Mucosa of stomach (tissue), 1 donor: ENCODE data around the gene THEM4.
"Not testable (repeated sequence)": the region's sequence is repeated elsewhere in the genome, so short reads cannot be mapped to it uniquely, and the experiment has no call there.

Source experiments
- H3K27me3 ChIP-seq: one replicate; pipeline ENCODE4 v1.7.0; 2013; ENCODE audit warnings: mild to moderate bottlenecking, low read length; ENCODE audit not compliant: control insufficient read depth, insufficient read depth
- H3K36me3 ChIP-seq: one replicate; pipeline ENCODE4 v1.7.0; 2013; ENCODE audit warnings: low read length; ENCODE audit not compliant: control insufficient read depth, insufficient read depth
- H3K4me1 ChIP-seq: one replicate; pipeline ENCODE4 v1.7.0; 2013; ENCODE audit warnings: mild to moderate bottlenecking, low read length; ENCODE audit not compliant: control insufficient read depth, insufficient read depth
- H3K4me3 ChIP-seq: one replicate; pipeline ENCODE4 v1.7.0; 2013; ENCODE audit warnings: low read length
- H3K9ac ChIP-seq: one replicate; pipeline ENCODE4 v1.7.0; 2013; ENCODE audit warnings: mild to moderate bottlenecking, low read length, moderate library complexity
- H3K9me3 ChIP-seq: one replicate; pipeline ENCODE4 v1.7.0; 2013; ENCODE audit warnings: mild to moderate bottlenecking, low read length, moderate library complexity; ENCODE audit not compliant: control insufficient read depth
- donor health status: Pancreatic carcinoma.

THEM4 gene

DNA sequence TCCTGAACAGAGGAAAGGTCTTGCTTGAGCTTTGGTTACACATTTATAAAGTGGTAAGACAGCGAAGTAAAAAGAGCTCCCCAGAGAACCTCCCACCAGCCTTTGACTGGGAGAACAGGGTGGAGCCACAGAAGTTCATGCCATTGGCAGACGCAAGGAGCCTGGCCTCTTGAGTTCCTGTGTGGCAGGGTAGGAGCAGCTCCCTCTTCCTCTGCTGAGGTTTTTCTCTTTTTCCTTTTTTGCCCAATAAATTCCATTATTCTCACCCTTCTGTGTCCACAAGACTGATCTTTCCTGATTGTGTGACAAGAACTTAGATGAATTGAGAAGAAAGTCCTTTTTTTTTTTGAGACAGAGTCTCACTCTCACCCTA is 4.3 kb downstream of the THEM4 start:
- Histone ChIP-seq H3K27me3 (no peaks in the 10 kb centered on the region), H3K9ac (no peak overlapping the region), H3K4me1 (no peaks in the 10 kb centered on the region), H3K4me3 (no peak overlapping the region), H3K36me3 (no peaks in the 10 kb centered on the region), H3K9me3 (peaks cover 7% of the 10 kb centered on the region)

DNA sequence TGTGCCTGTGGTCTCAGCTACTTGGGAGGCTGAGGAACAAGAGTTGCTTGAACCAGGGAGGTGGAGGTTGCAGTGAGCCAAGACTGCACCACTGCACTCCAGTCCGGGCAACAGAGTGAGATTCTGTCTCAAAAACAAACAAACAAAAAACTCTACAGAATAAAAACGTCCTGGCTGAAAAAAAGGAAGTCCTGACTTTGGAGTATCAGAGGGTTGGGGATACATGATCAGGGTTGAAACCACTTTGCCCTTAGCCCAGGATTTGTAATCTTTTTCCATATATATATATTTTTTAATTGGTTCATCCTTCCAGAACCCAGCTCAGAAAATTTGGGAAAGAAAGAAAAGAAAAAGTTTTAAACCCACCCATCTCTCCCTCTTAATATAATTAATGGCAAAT is 6.5 kb downstream of the THEM4 start:
- no peaks in the 10 kb centered on the region for H3K4me1 ChIP-seq
- H3K9ac ChIP-seq = no peak overlapping the region
- H3K27me3 ChIP-seq = no peaks in the 10 kb centered on the region
- H3K4me3 ChIP-seq = no peak overlapping the region
- H3K9me3 ChIP-seq = peaks cover 6% of the 10 kb centered on the region
- H3K36me3 ChIP-seq = no peaks in the 10 kb centered on the region

DNA sequence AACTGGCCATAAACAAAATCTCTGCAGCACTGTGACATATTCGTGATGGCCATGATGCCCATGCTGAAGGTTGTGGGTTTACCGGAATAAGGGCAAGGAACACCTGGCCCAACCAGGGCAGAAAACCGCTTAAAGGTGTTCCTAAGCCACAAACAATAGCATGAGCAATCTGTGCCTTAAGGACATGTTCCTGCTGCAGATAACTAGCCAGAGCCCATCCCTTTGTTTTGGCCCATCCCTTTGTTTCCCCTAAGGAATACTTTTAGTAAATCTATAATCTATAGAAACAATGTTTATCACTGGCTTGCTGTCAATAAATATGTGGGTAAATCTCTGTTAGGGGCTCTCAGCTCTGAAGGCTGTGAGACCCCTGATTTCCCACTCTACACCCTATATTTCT is 8.5 kb downstream of the THEM4 start:
- not testable (repeated sequence) for H3K4me1 ChIP-seq, H3K4me3 ChIP-seq, H3K27me3 ChIP-seq, H3K9ac ChIP-seq, H3K36me3 ChIP-seq, H3K9me3 ChIP-seq

DNA sequence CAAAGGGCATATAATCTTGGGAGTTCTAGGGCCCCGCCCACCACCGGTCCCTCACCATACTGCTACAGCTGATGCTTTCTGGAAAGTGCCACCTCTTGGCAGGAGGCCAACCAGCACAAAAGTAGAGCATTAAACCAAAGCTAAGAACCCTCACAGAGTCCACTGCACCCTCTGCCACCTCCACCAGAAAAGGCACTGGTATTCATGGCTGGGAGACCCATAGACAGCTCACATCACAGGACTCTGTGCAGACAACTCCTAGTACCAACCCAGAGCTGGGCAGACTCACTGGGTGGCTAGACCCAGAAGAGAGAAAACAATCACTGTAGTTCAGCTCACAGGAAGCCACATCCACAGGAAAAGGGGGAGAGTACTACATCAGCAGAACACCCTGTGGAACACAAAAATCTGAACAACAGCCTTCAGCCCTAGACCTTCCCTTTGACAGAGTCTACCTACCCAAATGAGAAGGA is 10.8 kb downstream of the THEM4 start:
- no peaks in the 10 kb centered on the region for H3K36me3 ChIP-seq
- H3K9ac ChIP-seq = no peak overlapping the region
- H3K27me3 ChIP-seq = no peaks in the 10 kb centered on the region
- H3K9me3 ChIP-seq = no peaks in the 10 kb centered on the region
- no peaks in the 10 kb centered on the region for H3K4me1 ChIP-seq
- no peak overlapping the region for H3K4me3 ChIP-seq

DNA sequence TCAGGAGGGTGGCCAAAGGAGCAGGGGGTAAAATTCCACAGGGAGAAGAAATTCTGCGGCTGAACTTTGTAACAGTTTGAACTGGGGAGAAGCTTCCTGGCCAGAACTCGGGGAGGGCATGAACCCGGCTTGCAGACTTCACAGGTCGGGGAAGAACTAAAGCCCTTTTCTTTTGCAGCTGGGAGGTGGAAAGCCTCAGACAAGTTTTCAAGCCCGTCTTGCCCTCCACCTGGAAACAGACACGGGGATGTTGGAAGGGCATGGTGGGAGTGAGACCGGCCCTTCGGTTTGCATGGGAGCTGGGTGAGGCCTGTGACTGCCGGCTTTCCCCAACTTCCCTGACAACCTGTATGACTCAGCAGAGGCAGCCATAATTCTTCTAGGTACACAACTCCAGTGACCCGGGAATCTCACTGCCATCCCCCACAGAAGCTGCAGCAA is 11.3 kb downstream of the THEM4 start:
- Histone ChIP-seq H3K36me3 (no peaks in the 10 kb centered on the region), H3K9ac (no peak overlapping the region), H3K4me1 (no peaks in the 10 kb centered on the region), H3K9me3 (no peaks in the 10 kb centered on the region), H3K4me3 (no peak overlapping the region), H3K27me3 (no peaks in the 10 kb centered on the region)

DNA sequence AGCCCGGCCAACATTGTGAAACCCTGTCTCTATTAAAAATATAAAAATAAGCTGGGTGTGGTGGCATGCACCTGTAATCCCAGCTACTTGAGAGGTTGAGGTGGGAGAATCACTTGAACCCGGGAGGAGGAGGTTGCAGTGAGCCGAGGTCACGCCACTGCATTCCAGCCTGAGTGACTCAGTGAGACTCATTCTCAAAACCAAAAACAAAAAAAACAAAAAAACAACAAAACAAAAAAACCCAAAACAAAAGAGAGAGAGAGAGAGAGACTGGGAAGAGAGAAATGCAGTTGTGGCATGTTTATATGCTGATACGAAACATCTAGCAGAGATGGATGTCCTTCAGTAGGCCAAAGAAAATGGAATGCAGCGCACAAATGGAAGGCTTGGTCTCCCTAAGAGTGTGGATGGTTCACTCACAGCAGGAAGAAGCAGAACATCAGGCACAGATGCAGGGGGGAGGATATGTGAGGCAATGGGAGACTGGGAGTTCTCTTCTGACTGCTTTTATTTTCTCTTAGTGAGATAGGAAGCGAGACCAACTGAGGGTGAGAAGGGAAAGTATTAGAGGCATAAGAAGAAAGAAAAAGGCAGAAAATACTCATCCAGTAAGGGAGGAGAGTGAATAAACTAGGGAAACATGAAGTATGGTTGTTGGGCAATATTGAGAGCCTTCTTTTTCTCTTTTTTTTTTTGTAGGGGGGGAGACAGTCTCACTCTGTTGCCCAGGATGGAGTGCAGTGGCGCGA is 16.0 kb downstream of the THEM4 start:
- H3K36me3 ChIP-seq = no peaks in the 10 kb centered on the region

DNA sequence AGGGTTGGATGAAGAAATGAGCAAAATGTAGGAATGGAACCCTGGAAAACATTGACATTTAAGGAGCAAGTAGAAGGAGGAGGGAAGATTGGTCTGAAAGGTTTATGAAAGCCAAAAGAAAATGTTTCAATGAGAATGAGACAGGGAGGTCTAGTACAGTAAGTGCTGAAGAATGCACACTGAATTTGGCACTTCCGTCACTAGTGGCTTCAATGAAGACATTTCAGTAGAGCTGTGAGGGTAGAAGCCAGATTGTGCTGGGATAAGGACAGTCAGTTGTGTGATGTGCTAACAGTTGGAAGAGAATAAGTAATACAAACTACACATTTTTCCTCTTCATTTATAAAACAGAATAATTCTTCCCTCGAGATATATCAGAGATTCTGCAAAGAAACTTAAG is 17.1 kb downstream of the THEM4 start:
- Histone ChIP-seq H3K9ac (no peak overlapping the region), H3K4me1 (no peaks in the 10 kb centered on the region), H3K27me3 (no peaks in the 10 kb centered on the region), H3K36me3 (no peaks in the 10 kb centered on the region), H3K9me3 (no peaks in the 10 kb centered on the region), H3K4me3 (no peak overlapping the region)

More for the DNA sequence above, 16.0 kb downstream of the THEM4 start:
- no peak overlapping the region for H3K9ac ChIP-seq
- no peaks in the 10 kb centered on the region for H3K9me3 ChIP-seq
- no peaks in the 10 kb centered on the region for H3K27me3 ChIP-seq
- H3K4me3 ChIP-seq = no peak overlapping the region
- H3K4me1 ChIP-seq = no peaks in the 10 kb centered on the region

DNA sequence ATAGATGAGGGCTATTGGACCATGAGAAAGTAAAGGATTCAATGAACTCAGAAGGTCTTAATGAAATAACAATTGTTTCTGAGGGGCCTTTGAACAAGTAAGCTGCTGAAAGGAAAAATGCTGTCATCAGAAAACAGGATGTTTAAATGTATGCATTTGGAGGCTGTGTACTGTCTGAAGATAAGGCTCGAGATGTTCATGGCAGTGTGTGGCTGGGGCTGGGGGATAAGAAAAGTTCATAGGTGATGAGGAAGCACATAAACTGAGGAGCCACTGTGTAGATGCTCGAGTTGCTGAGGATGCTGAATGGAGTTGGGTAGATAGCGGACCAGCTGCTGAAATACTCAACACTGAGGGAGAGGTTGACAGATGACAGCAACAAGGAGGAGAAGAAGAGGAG is 17.8 kb downstream of the THEM4 start:
- no peaks in the 10 kb centered on the region for H3K27me3 ChIP-seq
- no peaks in the 10 kb centered on the region for H3K36me3 ChIP-seq
- no peak overlapping the region for H3K9ac ChIP-seq
- no peak overlapping the region for H3K4me3 ChIP-seq
- no peaks in the 10 kb centered on the region for H3K4me1 ChIP-seq
- no peaks in the 10 kb centered on the region for H3K9me3 ChIP-seq

DNA sequence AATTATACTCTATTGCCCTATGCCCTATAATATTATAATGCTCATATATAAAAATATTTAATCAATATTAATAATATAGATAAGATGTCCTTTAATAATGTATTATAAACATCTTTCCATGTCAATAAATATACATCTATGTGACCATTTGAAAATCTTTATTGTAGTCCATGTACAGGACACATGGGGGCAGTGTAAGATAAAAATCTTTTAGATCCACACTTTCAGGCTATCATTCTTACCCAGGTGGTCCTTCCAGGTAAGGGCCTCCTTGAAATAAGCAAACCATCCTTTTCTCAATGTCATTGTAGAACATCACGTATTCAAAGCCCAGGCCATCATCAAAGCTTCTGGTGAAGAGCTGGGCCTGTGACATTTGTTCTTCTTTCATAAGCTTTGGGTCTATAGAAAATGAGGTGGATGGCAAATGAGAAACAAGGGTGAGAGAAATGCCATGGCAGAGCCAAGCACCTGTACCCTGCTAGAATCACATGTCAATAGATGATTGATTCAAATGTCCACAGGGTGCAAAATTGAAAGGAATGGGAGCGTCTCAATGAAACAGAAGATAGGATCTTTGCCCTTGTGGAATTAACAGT is 20.2 kb downstream of the THEM4 start:
- Histone ChIP-seq H3K9ac (no peak overlapping the region), H3K4me1 (no peaks in the 10 kb centered on the region), H3K4me3 (no peak overlapping the region), H3K9me3 (no peaks in the 10 kb centered on the region), H3K36me3 (no peaks in the 10 kb centered on the region), H3K27me3 (no peaks in the 10 kb centered on the region)

DNA sequence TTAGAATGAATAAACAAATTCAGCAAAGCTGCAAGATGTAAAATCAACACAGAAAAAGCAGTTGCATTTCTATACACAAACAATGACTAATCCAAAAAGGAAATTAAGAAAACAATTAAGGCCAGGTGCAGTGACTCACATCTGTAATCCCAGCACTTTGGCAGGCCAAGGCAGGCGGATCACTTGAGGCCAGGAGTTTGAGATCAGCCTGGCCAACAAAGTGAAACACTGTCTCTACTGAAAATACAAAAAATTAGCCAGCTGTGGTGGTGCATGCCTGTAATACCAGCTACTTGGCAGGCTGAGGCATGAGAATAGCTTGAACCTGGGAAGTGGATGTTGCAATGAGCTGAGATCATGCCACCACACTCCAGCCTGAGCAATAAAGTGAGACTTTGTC is 22.3 kb downstream of the THEM4 start:
- no peaks in the 10 kb centered on the region for H3K27me3 ChIP-seq
- H3K9ac ChIP-seq = no peak overlapping the region
- no peaks in the 10 kb centered on the region for H3K9me3 ChIP-seq
- no peaks in the 10 kb centered on the region for H3K36me3 ChIP-seq
- no peak overlapping the region for H3K4me3 ChIP-seq
- H3K4me1 ChIP-seq = no peaks in the 10 kb centered on the region

DNA sequence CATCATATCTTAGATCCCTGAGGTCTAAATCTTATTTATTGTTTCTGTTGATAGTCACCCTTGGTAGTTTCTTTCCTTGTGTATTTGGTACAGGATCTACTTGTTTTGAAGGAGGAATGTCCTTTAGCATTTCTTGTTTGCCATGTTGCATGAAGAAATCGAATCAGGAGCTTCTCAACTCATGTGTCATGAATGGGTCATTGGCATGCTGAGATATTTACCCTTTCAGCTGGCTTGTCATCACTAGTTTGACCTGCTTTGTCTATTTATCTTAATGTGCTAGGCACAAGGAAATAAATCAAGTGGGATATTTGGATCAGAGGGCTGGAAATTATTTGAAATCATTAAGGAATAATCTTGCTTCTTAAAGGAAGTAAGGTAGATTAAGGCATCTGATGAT is 23.8 kb downstream of the THEM4 start:
- Histone ChIP-seq H3K9me3 (no peaks in the 10 kb centered on the region), H3K4me3 (no peak overlapping the region), H3K4me1 (no peaks in the 10 kb centered on the region), H3K36me3 (no peaks in the 10 kb centered on the region), H3K9ac (no peak overlapping the region), H3K27me3 (no peaks in the 10 kb centered on the region)

DNA sequence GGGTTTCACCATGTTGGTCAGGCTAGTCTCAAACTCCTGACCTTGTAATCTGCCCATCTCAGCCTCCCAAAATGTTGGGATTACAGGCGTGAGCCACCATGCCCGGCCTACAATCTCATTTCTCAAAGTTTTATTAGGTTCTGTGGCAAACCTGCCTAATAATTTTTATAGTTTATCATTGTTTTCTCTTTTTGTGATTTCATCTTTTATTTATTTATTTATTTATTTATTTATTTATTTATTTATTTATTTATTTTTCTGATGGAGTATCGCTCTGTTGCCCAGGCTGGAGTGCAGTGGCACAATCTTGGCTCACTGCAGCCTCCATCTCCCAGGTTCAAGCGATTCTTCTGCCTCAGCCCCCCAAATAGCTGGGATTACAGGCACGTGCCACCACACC is 24.4 kb downstream of the THEM4 start:
- not testable (repeated sequence) for H3K27me3 ChIP-seq, H3K9me3 ChIP-seq, H3K4me3 ChIP-seq, H3K4me1 ChIP-seq, H3K36me3 ChIP-seq, H3K9ac ChIP-seq
